BJ (cell line): ENCODE data around the gene SLC25A53. TPM values are rescaled to one million over a fixed set of nuclear protein-coding genes. Genes with fewer than 3 reads are reported as not detected.

Source experiments
- CTCF ChIA-PET: fragments of 350-600 bp; formaldehyde crosslinking; extraction: SDS; loops from one replicate; lab custom pipeline; 2021; ENCODE audit warnings: antibody characterized with exemption, inconsistent platforms; lab: Yijun Ruan, JAX
- POLR2A ChIA-PET: fragments of 300-600 bp; sonication (Branson Sonifier 250); formaldehyde crosslinking; extraction: SDS; loops from one replicate; lab custom pipeline; 2021; ENCODE audit warnings: antibody characterized with exemption; lab: Charles Lee
- DNase-seq: peaks from one replicate; pipeline ENCODE4 v3.0.0-alpha.2; 2011; ENCODE audit warnings: low read depth
- H3K27me3 ChIP-seq: 2 replicates; pipeline ENCODE4 v1.6.0; 2011; ENCODE audit warnings: low read length; ENCODE audit not compliant: control insufficient read depth, insufficient read depth
- H3K36me3 ChIP-seq: 2 replicates; pipeline ENCODE4 v1.5.1; 2011; ENCODE audit warnings: low read length; ENCODE audit not compliant: control insufficient read depth, insufficient read depth
- H3K4me3 ChIP-seq: 2 replicates; pipeline ENCODE4 v1.5.1; 2011; ENCODE audit warnings: low read depth, mild to moderate bottlenecking, control low read depth, low read length
- CTCF ChIP-seq: IDR thresholded peaks from 2 replicates; pipeline ENCODE4 v1.5.1; 2011; ENCODE audit warnings: low read depth, mild to moderate bottlenecking, control low read depth, inconsistent platforms, low read length, moderate library complexity; ENCODE audit not compliant: insufficient read depth
- polyA plus RNA-seq: library from polyadenylated mRNA; depleted of rRNA; stranded (reverse); fragments of >200 nt; gene quantifications from 2 replicates; pipeline ENCODE4 v1.2.3, GENCODE V29; 2011

The SLC25A53 gene
- polyA plus RNA-seq, 1 experiment, result 5.0 TPM

DNA sequence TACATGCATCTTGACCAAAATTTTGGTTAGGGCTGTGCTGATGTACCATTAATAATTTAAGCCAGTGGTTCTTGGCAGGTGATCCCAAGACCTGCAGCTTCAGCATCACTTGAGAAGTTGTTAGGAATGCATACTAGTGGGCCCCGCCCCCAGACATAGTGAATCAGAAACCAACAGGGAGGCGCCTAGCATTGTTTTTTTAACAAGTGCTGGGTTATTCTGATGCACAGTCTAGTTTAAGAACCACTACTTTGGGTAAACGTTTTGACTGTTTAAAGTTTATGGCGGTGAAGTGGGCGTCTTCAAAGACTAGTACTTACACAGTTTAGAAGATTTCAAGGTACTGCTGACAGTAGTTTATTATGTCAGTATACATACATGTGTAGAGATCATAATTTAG lies 33.0 kb upstream of the SLC25A53 start:
- peaks cover 5% of the 10 kb centered on the region for H3K36me3 ChIP-seq
- no peak overlapping the region for H3K4me3 ChIP-seq
- no peak for DNase-seq
- no peak for TF ChIP-seq CTCF
- POLR2A ChIA-PET, result no interaction called here
- no peaks in the 10 kb centered on the region for H3K27me3 ChIP-seq
- CTCF ChIA-PET, result interaction anchor here (0.8 kb wide), 2 partner anchors 9 to 15 kb away, joined by 3 to 4 read pairs; no protein-coding TSS in a partner anchor

GRCh38 chrX:104187931-104188330 lies 31.1 kb upstream of the SLC25A53 start:
- Histone ChIP-seq H3K27me3 (no peaks in the 10 kb centered on the region), H3K4me3 (no peak overlapping the region), H3K36me3 (peaks cover 5% of the 10 kb centered on the region)
- DNase-seq, result no peak
- ChIA-PET CTCF (no interaction called here), POLR2A (no interaction called here)
- no peak for TF ChIP-seq CTCF

GRCh38 chrX:104183685-104184084 lies 26.9 kb upstream of the SLC25A53 start:
- H3K27me3 ChIP-seq, result no peaks in the 10 kb centered on the region
- ChIA-PET POLR2A (no interaction called here), CTCF (interaction anchor here (1.5 kb wide), 1 partner anchor 12 kb away, joined by 4 read pairs; no protein-coding TSS in a partner anchor)
- no peak for DNase-seq
- H3K36me3 ChIP-seq, result peaks cover 2% of the 10 kb centered on the region
- TF ChIP-seq CTCF, result no peak
- H3K4me3 ChIP-seq, result no peak overlapping the region

GRCh38 chrX:104173841-104174240 lies 17.0 kb upstream of the SLC25A53 start:
- no peak for TF ChIP-seq CTCF
- H3K36me3 ChIP-seq, result no peaks in the 10 kb centered on the region
- ChIA-PET CTCF (interaction anchor here (0.6 to 1.2 kb wide), 2 partner anchors 22 to 256 kb away, joined by 3 read pairs; no protein-coding TSS in a partner anchor), POLR2A (no interaction called here)
- no peak for DNase-seq
- no peaks in the 10 kb centered on the region for H3K27me3 ChIP-seq
- no peak overlapping the region for H3K4me3 ChIP-seq

GRCh38 chrX:104172788-104173187 lies 16.0 kb upstream of the SLC25A53 start:
- ChIA-PET CTCF (no interaction called here), POLR2A (no interaction called here)
- no peak overlapping the region for H3K4me3 ChIP-seq
- no peak for DNase-seq
- no peaks in the 10 kb centered on the region for H3K27me3 ChIP-seq
- no peaks in the 10 kb centered on the region for H3K36me3 ChIP-seq
- TF ChIP-seq CTCF, result no peak
